Amniotic stem cell (primary cell): ENCODE measurements around the gene TRIM26.
"Not testable (repeated sequence)": the region's sequence is repeated elsewhere in the genome, so short reads cannot be mapped to it uniquely, and the experiment has no call there.

ENCODE experiments used
- DNase-seq: peaks from one replicate; lab custom pipeline; 2025; lab: John Stamatoyannopoulos, UW

TRIM26 gene

DNA sequence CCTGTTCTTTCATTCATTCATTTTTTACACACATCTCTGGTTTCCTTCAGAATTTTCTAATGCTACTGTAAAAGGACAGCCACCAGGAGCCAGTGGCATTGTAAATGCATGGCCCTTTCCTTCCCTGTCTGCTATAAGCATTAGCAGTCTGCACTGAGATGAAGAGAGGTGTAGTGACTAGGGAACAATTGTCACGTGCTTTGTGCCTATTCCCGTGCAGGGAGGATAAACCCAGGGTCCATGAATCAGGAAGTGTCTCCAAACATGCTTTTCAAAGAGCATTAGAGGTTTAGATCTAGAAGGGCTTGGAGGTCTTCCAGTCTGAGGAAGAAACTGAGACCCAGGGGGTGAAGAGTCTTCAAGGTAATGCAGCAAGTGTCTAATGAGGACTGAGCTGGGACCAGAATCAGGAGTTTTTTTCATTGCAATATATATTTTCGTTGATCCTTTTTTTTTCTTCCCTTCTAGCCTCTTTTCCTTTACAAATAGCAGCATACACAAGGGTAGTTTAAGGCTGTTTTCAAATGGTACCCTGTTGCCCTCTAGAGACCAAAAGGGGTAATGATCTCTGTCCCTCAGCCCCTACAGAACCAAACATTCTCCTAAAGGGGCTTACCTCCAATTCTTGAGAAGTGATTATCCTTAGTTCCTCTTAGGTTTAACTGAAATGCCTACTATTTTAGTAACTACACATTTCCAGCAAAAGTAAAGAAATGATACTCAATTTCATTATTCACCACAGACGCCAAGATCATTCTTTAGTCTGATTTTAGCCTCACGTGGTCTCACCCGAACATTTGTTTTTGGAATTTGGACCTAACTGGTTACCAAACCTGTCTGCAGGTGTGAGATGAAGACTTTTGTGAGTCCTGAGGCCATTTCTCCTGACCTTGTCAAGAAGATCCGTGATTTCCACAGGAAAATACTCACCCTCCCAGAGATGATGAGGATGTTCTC is 43.3 kb downstream of the TRIM26 start:
- peak; percentile 23 for DNase-seq

DNA sequence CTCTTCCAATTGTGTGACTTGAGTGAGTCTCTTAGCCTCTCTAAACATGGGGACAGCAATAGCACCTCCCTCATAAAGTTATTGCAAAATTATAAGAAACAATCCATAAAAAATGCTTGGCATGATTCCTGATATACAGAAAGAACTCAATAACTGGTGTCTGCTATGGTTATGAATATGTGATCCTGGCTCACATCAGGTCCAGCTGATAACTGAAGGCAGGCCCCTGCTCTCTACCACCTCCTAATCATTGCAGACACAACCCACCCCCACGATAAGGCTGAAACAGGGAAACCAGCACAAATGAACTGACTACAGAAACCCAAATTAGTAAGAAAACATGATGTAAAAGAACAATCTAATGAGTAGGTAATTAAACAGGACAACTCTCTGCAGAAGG is 44.5 kb downstream of the TRIM26 start:
- DNase-seq: no peak

- DNase-seq: no peak
Observed at GRCh38 chr6:30167101-30167500, 46.1 kb downstream of the TRIM26 start.

GRCh38 chr6:30165238-30165637 is 48.0 kb downstream of the TRIM26 start:
- DNase-seq: not testable (repeated sequence)

DNA sequence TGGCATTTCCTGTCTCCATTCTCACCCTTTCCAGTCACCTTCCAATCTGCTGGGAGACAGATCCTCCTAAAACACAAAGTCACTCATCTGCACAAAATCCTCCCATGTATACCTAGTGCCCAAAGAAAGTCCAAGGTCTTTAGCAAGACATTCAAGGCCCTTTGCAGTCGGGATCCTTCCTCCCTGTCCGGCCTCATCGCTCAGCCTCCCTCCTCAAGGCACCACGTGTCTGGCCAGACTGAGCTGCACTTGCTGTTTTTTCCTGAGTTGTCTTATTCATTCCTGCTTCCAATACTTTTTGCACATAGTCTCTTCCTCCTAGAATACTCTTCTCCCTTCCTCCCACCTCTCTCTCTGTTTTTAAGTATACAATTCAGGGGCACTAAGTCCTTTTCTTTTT is 48.5 kb downstream of the TRIM26 start:
- DNase-seq: no peak

GRCh38 chr6:30163918-30164654 is 49.1 kb downstream of the TRIM26 start:
- no peak for DNase-seq

DNA sequence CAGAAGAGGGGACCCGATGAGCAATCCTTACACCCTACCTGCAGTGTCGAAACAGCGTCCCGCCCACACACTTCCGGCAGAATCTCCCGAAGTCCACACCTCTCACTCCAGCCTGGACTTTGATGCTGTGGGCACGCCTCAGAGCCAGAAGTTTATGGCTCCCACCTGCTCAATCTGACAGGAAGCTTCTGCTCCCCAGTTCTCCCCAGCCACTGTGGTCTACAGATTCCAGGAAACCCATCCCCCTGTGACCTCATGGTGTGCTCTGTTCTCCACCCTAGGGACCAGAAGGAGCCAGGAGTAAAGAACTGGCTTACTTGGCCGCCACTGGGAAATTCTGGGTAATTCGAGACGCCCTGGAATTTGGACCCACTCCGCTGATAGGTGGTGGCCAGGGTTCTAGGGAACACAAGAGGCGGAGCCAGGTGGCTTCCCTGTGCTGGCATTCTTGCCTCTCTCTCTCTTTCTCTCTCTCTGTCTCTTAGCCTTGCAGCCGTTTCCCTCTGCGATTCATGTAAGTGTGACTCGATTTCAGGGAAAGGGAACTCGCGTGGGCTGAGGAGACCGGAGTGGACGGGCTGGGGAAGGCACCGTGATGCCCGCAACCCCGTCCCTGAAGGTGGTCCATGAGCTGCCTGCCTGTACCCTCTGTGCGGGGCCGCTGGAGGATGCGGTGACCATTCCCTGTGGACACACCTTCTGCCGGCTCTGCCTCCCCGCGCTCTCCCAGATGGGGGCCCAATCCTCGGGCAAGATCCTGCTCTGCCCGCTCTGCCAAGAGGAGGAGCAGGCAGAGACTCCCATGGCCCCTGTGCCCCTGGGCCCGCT is 49.9 kb downstream of the TRIM26 start, which contains the start of gene TRIM15:
Gene TRIM15 (plus strand): TSS at position 457 of the 828 bp plus-strand sequence. CDS start 139 bp downstream, at position 596.
- DNase-seq: no peak

- no peak for DNase-seq
Observed at GRCh38 chr6:30162265-30163089, 50.7 kb downstream of the TRIM26 start.

GRCh38 chr6:30160785-30161531 is 52.2 kb downstream of the TRIM26 start, which contains the start of gene TRIM10:
Gene TRIM10, minus strand, starts transcription at chr6:30161211. Its CDS starts 353 bp downstream, at chr6:30160858.
- no peak for DNase-seq

DNA sequence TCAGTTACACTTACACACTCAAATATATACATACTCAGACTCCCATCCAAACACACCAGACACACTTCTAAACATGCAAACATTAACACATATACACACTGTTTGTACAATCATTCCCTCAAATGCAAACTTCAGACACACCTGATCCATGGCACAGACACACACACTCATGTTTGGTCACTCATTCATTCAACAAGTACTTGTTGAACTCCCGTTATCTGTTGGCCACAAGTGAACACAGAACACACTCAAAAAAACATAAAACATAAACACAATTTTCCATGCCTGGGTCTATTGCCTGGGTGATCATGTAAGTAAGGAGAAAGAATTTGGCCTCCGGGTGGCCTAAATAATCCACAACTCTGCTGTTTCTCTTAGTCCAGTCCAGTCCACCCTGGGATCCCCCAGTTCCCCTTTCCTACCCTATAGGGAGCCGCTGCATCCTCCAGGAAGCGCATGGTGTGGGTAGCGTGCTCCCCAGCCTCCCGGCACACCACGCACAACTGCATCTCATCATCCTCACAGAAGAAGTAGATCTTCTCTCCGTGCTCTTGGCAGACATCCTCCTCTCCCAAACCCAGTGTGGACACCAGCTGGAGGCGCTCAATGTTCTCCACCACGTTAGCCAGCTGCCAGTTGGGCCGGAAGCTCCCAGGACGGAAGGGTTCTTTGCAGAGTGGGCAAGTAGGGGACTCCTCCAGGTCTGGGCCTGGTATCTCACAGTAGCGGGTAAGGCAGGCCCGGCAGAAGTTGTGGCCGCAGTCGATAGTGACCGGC is 53.0 kb downstream of the TRIM26 start:
- DNase-seq: no peak

GRCh38 chr6:30158475-30159040 is 54.6 kb downstream of the TRIM26 start:
- no peak for DNase-seq

- no peak for DNase-seq
Observed at GRCh38 chr6:30157999-30158398, 55.2 kb downstream of the TRIM26 start.

DNA sequence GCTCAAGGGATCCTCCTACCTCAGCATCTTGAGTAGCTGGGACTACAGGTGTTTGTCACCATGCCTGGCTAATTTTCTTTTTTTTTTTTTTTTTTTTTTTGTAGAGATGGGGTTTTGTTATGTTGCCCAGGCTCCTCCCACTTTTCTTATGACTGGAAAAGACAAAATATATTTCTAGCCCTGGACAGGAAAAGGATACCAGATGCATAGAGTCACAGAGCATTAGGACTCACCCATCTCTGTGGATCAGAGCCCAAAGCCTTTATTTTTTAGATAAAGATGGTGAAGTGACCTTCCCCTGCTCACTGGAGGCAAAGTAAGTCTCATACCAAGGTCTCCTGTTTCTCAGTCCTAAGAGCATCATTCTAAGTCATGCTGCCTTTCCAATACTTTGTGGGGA is 55.6 kb downstream of the TRIM26 start:
- no peak for DNase-seq

DNA sequence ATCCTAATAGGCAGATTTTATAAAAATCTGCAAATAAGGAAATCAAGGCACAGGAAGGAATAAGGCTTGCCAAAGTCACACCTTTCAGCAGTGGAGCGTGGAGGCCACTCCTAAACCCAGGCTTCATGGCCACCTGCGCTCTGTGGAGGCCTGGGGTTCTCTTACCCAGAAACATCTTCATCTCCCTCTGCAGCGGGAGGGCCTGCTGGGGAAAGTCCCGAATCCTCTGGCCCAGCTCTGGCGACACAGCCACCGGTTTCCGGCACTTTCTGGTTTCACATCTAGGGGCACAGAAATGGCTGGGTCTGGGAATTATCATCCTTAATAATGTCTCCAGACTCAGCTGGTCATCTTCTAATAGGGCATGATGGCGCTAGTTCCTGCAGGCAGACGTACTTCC is 56.4 kb downstream of the TRIM26 start:
- DNase-seq: no peak

DNA sequence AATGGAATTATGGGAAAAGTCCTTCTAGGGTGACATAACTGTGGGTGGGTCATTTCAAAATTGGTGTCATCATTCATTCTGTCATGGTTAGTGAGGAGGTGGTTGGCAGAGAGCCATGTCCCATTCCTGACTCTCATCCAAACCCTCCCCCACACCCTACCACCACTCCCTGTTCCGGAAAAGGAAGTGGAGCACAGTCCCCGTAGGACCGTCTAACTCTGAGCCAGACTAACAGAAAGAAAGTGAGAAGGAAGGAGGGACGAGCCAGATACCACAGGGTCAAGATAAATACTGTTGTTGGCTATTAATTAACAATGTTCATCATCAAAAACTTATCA is 57.0 kb downstream of the TRIM26 start:
- no peak for DNase-seq

DNA sequence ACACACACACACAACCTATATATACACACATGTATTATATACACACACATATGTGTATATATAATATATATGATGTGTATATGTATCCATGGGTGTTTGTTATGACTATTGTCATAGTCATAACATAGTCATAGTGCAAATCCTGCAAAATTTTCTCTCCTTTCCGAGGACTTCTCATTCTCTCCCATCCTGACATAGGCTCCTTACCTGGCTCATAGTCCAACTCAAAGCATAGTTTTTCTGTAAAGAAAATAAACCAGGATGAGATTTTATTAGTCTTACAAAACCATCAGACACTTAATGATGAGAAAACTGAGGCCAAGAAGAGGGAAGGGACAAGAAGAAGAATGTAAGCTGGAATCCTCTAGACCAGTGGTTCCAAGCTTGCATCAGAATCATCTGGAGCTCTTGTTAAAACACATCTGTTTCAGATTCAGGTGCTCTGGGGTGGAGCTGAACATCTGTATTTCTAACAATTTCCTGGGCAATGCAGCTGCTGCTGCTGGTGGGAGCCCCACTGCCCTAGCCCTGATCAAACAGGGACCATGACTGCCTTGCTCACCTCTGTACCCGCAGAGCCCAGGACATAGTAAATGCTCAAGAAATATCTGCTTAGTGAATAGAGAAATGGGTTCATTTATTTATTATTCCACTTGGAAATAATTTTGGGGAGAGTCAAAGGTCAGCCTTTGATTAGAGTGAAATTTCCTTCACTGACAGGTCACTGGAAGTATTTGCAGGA is 57.5 kb downstream of the TRIM26 start:
- no peak for DNase-seq

DNA sequence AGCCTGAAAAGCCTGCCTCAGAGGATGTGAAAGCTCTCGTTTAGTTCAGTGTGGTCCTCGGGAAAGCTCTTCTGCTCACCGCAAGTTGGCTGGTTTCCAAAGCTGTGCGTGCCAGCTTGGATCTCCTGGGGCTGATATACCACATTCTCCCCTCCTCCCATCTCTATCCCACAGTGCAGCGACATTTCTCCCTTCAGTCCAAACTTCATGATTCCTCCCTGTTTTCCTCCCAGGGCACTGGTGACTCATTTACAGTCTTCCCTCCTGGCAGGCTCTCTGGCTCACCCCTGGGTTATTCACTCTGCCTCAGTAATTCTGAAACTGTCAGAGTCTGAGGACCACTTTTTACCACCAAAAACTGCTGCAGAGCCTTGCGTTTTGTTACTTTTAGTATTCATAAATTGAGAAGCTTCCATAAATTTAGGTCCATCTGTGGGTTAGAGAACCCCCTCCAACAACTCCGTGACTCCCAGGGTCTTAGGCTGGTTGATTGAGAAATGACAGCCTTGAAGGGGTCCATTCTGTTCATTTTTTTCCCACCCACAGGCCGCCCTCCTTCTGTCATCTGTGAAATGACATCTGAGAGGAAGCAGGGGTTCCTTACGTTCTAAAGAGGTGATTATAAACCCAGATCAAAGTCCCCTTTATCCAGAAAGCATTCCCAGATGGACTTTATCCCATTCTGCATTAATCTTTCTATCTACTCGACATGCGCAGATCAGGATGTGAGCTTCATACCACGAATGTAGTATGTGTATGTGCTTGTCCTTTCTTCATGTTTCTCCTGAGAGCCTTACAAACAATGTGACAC is 58.3 kb downstream of the TRIM26 start:
- DNase-seq: peak; percentile 16

- no peak for DNase-seq
Observed at GRCh38 chr6:30154061-30154460, 59.1 kb downstream of the TRIM26 start.
